Heart right ventricle (tissue), 16 donors: ENCODE data around the gene FAM234B. TPM values are rescaled to one million over a fixed set of nuclear protein-coding genes. Genes with fewer than 3 reads are reported as not detected.
"Not testable (repeated sequence)": the region's sequence is repeated elsewhere in the genome, so short reads cannot be mapped to it uniquely, and the experiment has no call there.

Experiments
- ATAC-seq, 8 donors: fragments of 200-7000 bp; cut with Tn5 transposase; one replicate each; pipeline ENCODE4 v1.9.1; 2020; ENCODE audit warnings: mild to moderate bottlenecking in 8 of 8, moderate library complexity in 8 of 8, moderate number of reproducible peaks in 1 of 8
- DNase-seq, 2 donors: peaks; one replicate each; pipeline ENCODE4 v3.0.0-alpha.2; 2020
- H3K27ac ChIP-seq, 10 donors: fragments of 200-600 bp; sonication (generic) in 2 of 10; one replicate each; pipeline versions ENCODE4 v1.5.0 to v1.8.0; 2020 to 2022; ENCODE audit warnings: mild to moderate bottlenecking in 3 of 10
- H3K27me3 ChIP-seq, 7 donors: fragments of 200-600 bp; one replicate each; pipeline ENCODE4 v1.8.0; 2021 to 2022; ENCODE audit warnings: mild to moderate bottlenecking in 2 of 7
- H3K36me3 ChIP-seq, 9 donors: fragments of 200-600 bp; sonication (generic) in 1 of 9; one replicate each; pipeline versions ENCODE4 v1.5.0 to v1.8.0; 2020 to 2022; ENCODE audit warnings: mild to moderate bottlenecking in 2 of 9
- H3K4me1 ChIP-seq, 9 donors: fragments of 200-600 bp; sonication (generic) in 1 of 9; one replicate each; pipeline versions ENCODE4 v1.5.0 to v1.8.0; 2020 to 2022; ENCODE audit warnings: mild to moderate bottlenecking in 4 of 9
- H3K4me3 ChIP-seq, 10 donors: fragments of 200-600 bp; sonication (generic) in 2 of 10; one replicate each; pipeline versions ENCODE4 v1.5.0 to v1.8.0; 2020 to 2022; ENCODE audit warnings: mild to moderate bottlenecking in 7 of 10, moderate library complexity in 2 of 10
- H3K9me3 ChIP-seq, 11 donors: fragments of 200-600 bp in 10 of 11; sonication (generic) in 2 of 11; one replicate each; pipeline versions ENCODE4 v1.5.0 to v1.8.0; 2013 to 2022; ENCODE audit warnings: mild to moderate bottlenecking in 2 of 11, control low read depth in 1 of 11, moderate library complexity in 1 of 11
- WGBS, 2 donors: extraction: QIAGEN DNeasy Blood & Tissue Kit; methylation state at CpG; one replicate each; pipeline ENCODE4 v1.1.7; 2013; ENCODE audit warnings: inconsistent platforms in 1 of 2; 5-methylcytosine and 5-hydroxymethylcytosine counted together
- intact Hi-C, 10 donors: fragments of 100-400 bp; cut with DNase I; formaldehyde crosslinking; loops; one replicate each; pipeline versions ENCODE4 v1.11.1 to v1.14.2; 2022
- polyA plus RNA-seq, 2 donors: library from polyadenylated mRNA; stranded (reverse); fragments of 200-250 nt; gene quantifications; one replicate each; pipeline ENCODE4 v1.2.3, GENCODE V29; 2013
- total RNA-seq, 10 donors: library from RNA; stranded (reverse); fragmentation: NEBNext Ultra II Directional in 3 of 10; extraction: Animal tissue kit (Norgen Biotek cat#: 25700) in 3 of 10; gene quantifications; one replicate each; pipeline versions ENCODE4 v1.2.1 to v1.2.4, GENCODE V29; 2021 to 2023
- TF ChIP-seq, protein P1 (sequence below), 9 donors: fragments of 200-600 bp; sonication (generic) in 2 of 9; IDR thresholded peaks; one replicate each; pipeline versions ENCODE4 v1.5.0 to v1.8.0; 2021 to 2022; ENCODE audit warnings: antibody characterized with exemption in 9 of 9, mild to moderate bottlenecking in 5 of 9, moderate library complexity in 1 of 9
- donor health status: Arrhythmogenic right ventricular cardiomyopathy.
- donor health status: ischemic (EF 13 %, LVEDD 7.1; RV severe dilation, severe dysfunction).
- donor health status: healthy with polysubstance abuse.
- donor health status: DM: no; HTN: yes; CAD: no.
- donor health status: DM: no; HTN: no; CAD: no.
- donor health status: ischemic (EF 25% LVEDD 6.9; RV normal size, moderate dysfunction).
- donor health status: ischemic (EF 25% LVEDD 5.7; RV mildly dilated, moderate dysfunction).
- donor health status: healthy.
- donor health status: DM: yes; HTN: yes; CAD: no.
- donor health status: Ischemic cardiomyopathy.
- donor health status: ischemic (EF 35%, LVEDD 5.7; RV mildly dilated, moderate dysfunction).
- donor health status: nonischemic (EF 11% LVEDD 7.7; RV severe dilation, severe dysfunction).
- donor health status: DM: yes; HTN: yes; CAD: no.
- donor health status: PGD.
- donor health status: ischemic (EF 29% LVEDD 5.4; RV normal size, mild dysfunction).
- donor health status: nonischemic (EF 23%, LVEDD 6.1; RV moderate dilation, normal function).

FAM234B gene
- total and polyA plus RNA-seq, 12 donors = 0.59 to 3.6 (median 2.2) TPM

DNA sequence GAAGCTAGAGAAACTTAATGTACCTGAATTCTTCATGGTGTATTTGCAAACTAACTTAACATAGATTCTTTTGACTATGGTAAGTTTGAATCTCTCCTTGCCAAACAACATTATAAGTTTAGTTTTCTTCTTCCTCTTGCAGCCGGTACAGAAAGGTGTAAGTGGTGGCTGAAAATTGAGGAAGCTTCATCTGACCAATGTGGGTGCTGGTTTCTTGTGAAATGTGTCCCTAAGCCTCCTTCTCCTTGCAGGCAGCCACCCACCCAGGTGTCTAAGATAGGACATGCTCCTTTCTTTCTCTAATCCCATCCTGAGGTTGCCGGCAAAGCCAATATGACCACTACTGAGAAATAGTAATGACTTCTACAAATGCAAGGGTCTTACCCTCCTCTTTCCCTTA, 38.7 kb downstream of the FAM234B start:
- intact Hi-C loops = no loop called here
- peaks cover 0 to 2% (median 0%) of the 10 kb centered on the region in 9 donors for H3K4me1 ChIP-seq
- 92 to 100% methylated on average over 2 of the region's 2 CpGs for WGBS, 2 donors
- ATAC-seq (no peak), DNase-seq (no peak)
- H3K27me3 ChIP-seq = no peaks in the 10 kb centered on the region
- no peak overlapping the region for H3K27ac ChIP-seq
- no peak overlapping the region for H3K4me3 ChIP-seq
- H3K9me3 ChIP-seq = no peaks in the 10 kb centered on the region
- TF ChIP-seq, protein P1, sequence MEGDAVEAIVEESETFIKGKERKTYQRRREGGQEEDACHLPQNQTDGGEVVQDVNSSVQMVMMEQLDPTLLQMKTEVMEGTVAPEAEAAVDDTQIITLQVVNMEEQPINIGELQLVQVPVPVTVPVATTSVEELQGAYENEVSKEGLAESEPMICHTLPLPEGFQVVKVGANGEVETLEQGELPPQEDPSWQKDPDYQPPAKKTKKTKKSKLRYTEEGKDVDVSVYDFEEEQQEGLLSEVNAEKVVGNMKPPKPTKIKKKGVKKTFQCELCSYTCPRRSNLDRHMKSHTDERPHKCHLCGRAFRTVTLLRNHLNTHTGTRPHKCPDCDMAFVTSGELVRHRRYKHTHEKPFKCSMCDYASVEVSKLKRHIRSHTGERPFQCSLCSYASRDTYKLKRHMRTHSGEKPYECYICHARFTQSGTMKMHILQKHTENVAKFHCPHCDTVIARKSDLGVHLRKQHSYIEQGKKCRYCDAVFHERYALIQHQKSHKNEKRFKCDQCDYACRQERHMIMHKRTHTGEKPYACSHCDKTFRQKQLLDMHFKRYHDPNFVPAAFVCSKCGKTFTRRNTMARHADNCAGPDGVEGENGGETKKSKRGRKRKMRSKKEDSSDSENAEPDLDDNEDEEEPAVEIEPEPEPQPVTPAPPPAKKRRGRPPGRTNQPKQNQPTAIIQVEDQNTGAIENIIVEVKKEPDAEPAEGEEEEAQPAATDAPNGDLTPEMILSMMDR (IDR thresholded peaks at IDR 0.05) = no peak
- peaks cover 0 to 35% (median 0%) of the 10 kb centered on the region in 9 donors for H3K36me3 ChIP-seq

GRCh38 chr12:13083638-13084037, 39.5 kb downstream of the FAM234B start:
- peaks cover 0 to 35% (median 0%) of the 10 kb centered on the region in 9 donors for H3K36me3 ChIP-seq
- H3K4me1 ChIP-seq, intact Hi-C loops, DNase-seq, H3K27ac ChIP-seq, H3K27me3 ChIP-seq, H3K9me3 ChIP-seq, ATAC-seq, H3K4me3 ChIP-seq: not testable (repeated sequence)
- WGBS, 2 donors = 96 to 97% methylated on average over 5 of the region's 5 CpGs

DNA sequence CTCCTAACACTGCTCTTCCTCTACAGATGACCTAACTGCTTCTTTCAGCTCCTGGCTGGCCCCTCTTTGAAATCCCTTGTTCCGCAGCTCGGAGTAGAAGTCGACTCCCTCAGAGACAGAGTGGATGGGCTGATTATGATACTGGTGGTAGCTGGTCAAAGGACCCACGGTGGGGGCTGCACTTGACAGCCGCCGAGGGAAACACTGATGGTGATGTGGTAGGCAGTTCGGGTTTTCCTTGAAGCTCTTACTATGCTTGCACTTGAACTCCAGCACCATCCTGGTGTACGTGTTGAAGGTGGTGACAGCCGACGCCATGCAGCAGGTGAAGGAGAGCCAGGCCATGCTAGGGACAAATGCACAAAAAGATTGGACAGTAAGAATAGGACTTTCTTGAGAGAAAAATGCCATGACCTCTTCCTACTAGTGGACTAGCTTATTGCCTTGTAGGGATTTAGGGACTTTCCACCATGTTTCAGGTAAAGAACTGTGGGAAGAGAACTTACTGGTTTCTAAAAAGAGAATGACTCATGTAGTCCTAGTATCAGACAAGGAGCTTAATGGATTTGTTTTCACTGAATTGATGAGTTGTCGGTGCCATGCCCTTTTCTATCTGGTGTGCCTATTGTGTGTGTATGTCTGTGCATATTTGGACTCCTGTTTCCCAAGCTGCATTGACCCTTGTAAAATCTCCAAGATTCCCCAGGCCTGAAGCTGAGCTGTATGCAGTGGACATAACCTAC, 40.9 kb downstream of the FAM234B start:
- TF ChIP-seq, protein P1 (IDR thresholded peaks at IDR 0.05) = no peak
- Histone ChIP-seq H3K27ac (no peak overlapping the region), H3K4me1 (peaks cover 0 to 2% (median 0%) of the 10 kb centered on the region in 9 donors), H3K27me3 (no peaks in the 10 kb centered on the region), H3K36me3 (peaks cover 0 to 30% (median 0%) of the 10 kb centered on the region in 9 donors), H3K4me3 (no peak overlapping the region), H3K9me3 (no peaks in the 10 kb centered on the region)
- DNase-seq = no peak
- intact Hi-C loops = no loop called here
- WGBS, 2 donors = 88 to 89% methylated on average over 11 of the region's 11 CpGs
- no peak for ATAC-seq

- TF ChIP-seq, protein P1 (IDR thresholded peaks at IDR 0.05) = no peak
- Histone ChIP-seq H3K27ac (no peak overlapping the region), H3K4me1 (peaks cover 0 to 2% (median 0%) of the 10 kb centered on the region in 9 donors), H3K27me3 (no peaks in the 10 kb centered on the region), H3K36me3 (peaks cover 0 to 20% (median 0%) of the 10 kb centered on the region in 9 donors), H3K4me3 (no peak overlapping the region), H3K9me3 (no peaks in the 10 kb centered on the region)
- 78 to 81% methylated on average over 7 of the region's 7 CpGs for WGBS, 2 donors
- ATAC-seq = no peak
- no peak for DNase-seq
- intact Hi-C loops = no loop called here
Observed at GRCh38 chr12:13085968-13086686, 41.9 kb downstream of the FAM234B start.
